ENCODE data around the gene TIAM1. TPM values are rescaled to one million over a fixed set of nuclear protein-coding genes. Genes with fewer than 3 reads are reported as not detected.

The TIAM1 gene
- total RNA-seq, 1 experiment from 2014 or later = 3.7 TPM

GRCh38 chr21:31264574-31264973 lies 79.5 kb downstream of the TIAM1 start:
- no peak for DNase-seq (ENCODE audit: low read depth, low spot score)
- ATAC-seq = no peak
- TF ChIP-seq TCF7L2 (IDR thresholded peaks at IDR 0.05; ENCODE audit: low read depth, low read length) (no peak), POLR2AphosphoS5 (IDR thresholded peaks at IDR 0.05; ENCODE audit: low read depth, low read length) (no peak), CTCF (IDR thresholded peaks at IDR 0.05) (no peak), SIN3A (IDR thresholded peaks at IDR 0.05; ENCODE audit: borderline replicate concordance, insufficient read depth, low read depth, low read length) (no peak), REST (IDR thresholded peaks at IDR 0.05; ENCODE audit: insufficient read depth in 1 of 2, low read depth in 2 of 2, low read length in 1 of 2) (no peak)
- no peak overlapping the region for H3K27ac ChIP-seq (ENCODE audit: low read length)
- H3K36me3 ChIP-seq (ENCODE audit: control insufficient read depth, insufficient read depth, low read length) = no peaks in the 10 kb centered on the region
- H3K4me1 ChIP-seq (ENCODE audit: control insufficient read depth, insufficient read depth, low read length) = no peaks in the 10 kb centered on the region
- no peaks in the 10 kb centered on the region for H3K27me3 ChIP-seq (ENCODE audit: control insufficient read depth, insufficient read depth, low read length)
- H3K4me3 ChIP-seq (ENCODE audit: low read depth in 2 of 2, low read length in 2 of 2) = no peak overlapping the region
- no TSS peak for BruUV-seq (replicated peaks)
- intact Hi-C loops (cut with micrococcal nuclease; ENCODE audit: unreplicated experiment) (no loop called here), in situ Hi-C loops (cut with HindIII; ENCODE audit: low pct_unique_long_range_greater_than_20kb, low sequenced_read_pairs) (no loop called here)
- CTCF ChIA-PET = no interaction called here
- no peaks in the 10 kb centered on the region for H3K9me3 ChIP-seq (ENCODE audit: control insufficient read depth, insufficient read depth, low read depth, low read length)
- POLR2A ChIA-PET = no interaction called here

GRCh38 chr21:31262728-31263127 lies 81.3 kb downstream of the TIAM1 start:
- Histone ChIP-seq H3K27me3 (ENCODE audit: control insufficient read depth, insufficient read depth, low read length) (no peaks in the 10 kb centered on the region), H3K4me1 (ENCODE audit: control insufficient read depth, insufficient read depth, low read length) (no peaks in the 10 kb centered on the region), H3K4me3 (ENCODE audit: low read depth in 2 of 2, low read length in 2 of 2) (no peak overlapping the region), H3K9me3 (ENCODE audit: control insufficient read depth, insufficient read depth, low read depth, low read length) (no peaks in the 10 kb centered on the region), H3K36me3 (ENCODE audit: control insufficient read depth, insufficient read depth, low read length) (no peaks in the 10 kb centered on the region), H3K27ac (ENCODE audit: low read length) (no peak overlapping the region)
- CTCF ChIA-PET = no interaction called here
- TF ChIP-seq TCF7L2 (IDR thresholded peaks at IDR 0.05; ENCODE audit: low read depth, low read length) (no peak), SIN3A (IDR thresholded peaks at IDR 0.05; ENCODE audit: borderline replicate concordance, insufficient read depth, low read depth, low read length) (no peak), CTCF (IDR thresholded peaks at IDR 0.05) (no peak), REST (IDR thresholded peaks at IDR 0.05; ENCODE audit: insufficient read depth in 1 of 2, low read depth in 2 of 2, low read length in 1 of 2) (no peak), POLR2AphosphoS5 (IDR thresholded peaks at IDR 0.05; ENCODE audit: low read depth, low read length) (no peak)
- no peak for ATAC-seq
- no TSS peak for BruUV-seq (replicated peaks)
- POLR2A ChIA-PET = no interaction called here
- DNase-seq (ENCODE audit: low read depth, low spot score) = no peak
- intact Hi-C loops (cut with micrococcal nuclease; ENCODE audit: unreplicated experiment) = no loop called here
- in situ Hi-C loops (cut with HindIII; ENCODE audit: low pct_unique_long_range_greater_than_20kb, low sequenced_read_pairs) = no loop called here
